MM.1S (cell line): ENCODE results near the gene COG8.

Source experiments
- DNase-seq: peaks from one replicate; pipeline ENCODE4 v3.0.0-alpha.2; 2015
- H2AFZ ChIP-seq: fragments of 300-600 bp; sonication (generic); 2 replicates; pipeline ENCODE4 v1.6.0; 2016; ENCODE audit warnings: antibody characterized with exemption, low read length
- H3F3A ChIP-seq: fragments of 300-600 bp; sonication (generic); 2 replicates; pipeline ENCODE4 v1.6.1; 2016; ENCODE audit warnings: mild to moderate bottlenecking, antibody characterized with exemption, low read length, moderate library complexity, mixed read lengths; ENCODE audit not compliant: insufficient read depth
- H3K27ac ChIP-seq: fragments of 300-600 bp; sonication (generic); 2 replicates; pipeline ENCODE4 v1.5.1; 2016; ENCODE audit warnings: mild to moderate bottlenecking, low read length
- H3K27me3 ChIP-seq: fragments of 300-600 bp; sonication (generic); replicated peaks from 2 replicates; pipeline ENCODE4 v1.6.0; 2016; ENCODE audit warnings: low read length; ENCODE audit not compliant: insufficient read depth
- H3K36me3 ChIP-seq: fragments of 300-600 bp; sonication (generic); replicated peaks from 2 replicates; pipeline ENCODE4 v1.6.1; 2016; ENCODE audit warnings: mild to moderate bottlenecking, low read length, mixed read lengths; ENCODE audit not compliant: insufficient read depth
- H3K4me1 ChIP-seq: fragments of 300-600 bp; sonication (generic); 2 replicates; pipeline ENCODE4 v1.6.1; 2016; ENCODE audit warnings: low read length, mixed read lengths
- H3K4me2 ChIP-seq: fragments of 300-600 bp; sonication (generic); 2 replicates; pipeline ENCODE4 v1.6.0; 2016; ENCODE audit warnings: low read depth, low read length
- H3K4me3 ChIP-seq: fragments of 300-600 bp; sonication (generic); 2 replicates; pipeline ENCODE4 v1.5.1; 2016; ENCODE audit warnings: low read length, mixed read lengths
- H3K79me2 ChIP-seq: fragments of 300-600 bp; sonication (generic); 2 replicates; pipeline ENCODE4 v1.6.1; 2016; ENCODE audit warnings: mixed run types, low read length, mixed read lengths
- H3K9ac ChIP-seq: fragments of 300-600 bp; sonication (generic); 2 replicates; pipeline ENCODE4 v1.6.1; 2016; ENCODE audit warnings: low read length, mixed read lengths
- H3K9me2 ChIP-seq: fragments of 300-600 bp; sonication (generic); replicated peaks from 2 replicates; pipeline ENCODE4 v1.6.1; 2016; ENCODE audit warnings: mild to moderate bottlenecking, low read length, mixed read lengths; ENCODE audit not compliant: insufficient read depth
- H3K9me3 ChIP-seq: fragments of 300-600 bp; sonication (generic); replicated peaks from 2 replicates; pipeline ENCODE4 v1.6.1; 2016; ENCODE audit warnings: mild to moderate bottlenecking, low read length, mixed read lengths; ENCODE audit not compliant: insufficient read depth
- H4K20me1 ChIP-seq: fragments of 300-600 bp; sonication (generic); 2 replicates; pipeline ENCODE4 v1.6.1; 2016; ENCODE audit warnings: mild to moderate bottlenecking, low read length, moderate library complexity, mixed read lengths; ENCODE audit not compliant: insufficient read depth
- CTCF ChIP-seq: fragments of 300-600 bp; sonication (generic); IDR thresholded peaks from 2 replicates; pipeline ENCODE4 v1.5.1; 2016; ENCODE audit warnings: antibody characterized with exemption, low read length, mixed read lengths
- EZH2 ChIP-seq: fragments of 300-600 bp; sonication (generic); optimal IDR thresholded peaks from 2 replicates; pipeline ENCODE3; 2017; ENCODE audit warnings: low read depth, mild to moderate bottlenecking, antibody characterized with exemption, low read length, mixed read lengths
- EZH2phosphoT487 ChIP-seq: fragments of 300-600 bp; sonication (generic); IDR thresholded peaks from 2 replicates; pipeline ENCODE4 v1.6.1; 2018; ENCODE audit warnings: antibody characterized with exemption, low read length

Gene COG8

GRCh38 chr16:69339289-69340094 is at the start of gene COG8, which contains the start of gene NIP7:
Gene COG8 (minus strand): TSS chr16:69339564. CDS start chr16:69339552, 12 bp downstream.
Gene NIP7 (plus strand): TSS chr16:69339772. CDS start chr16:69339830, 58 bp downstream.
- peaks cover 6% of the 10 kb centered on the region; the same call in 1 of the 2 replicates for H3K36me3 ChIP-seq
- peak; percentile 73 for TF ChIP-seq CTCF
- TF ChIP-seq EZH2: no peak
- peak within 1 kb of the TSS; percentile 73 for H3K27ac ChIP-seq
- peak within 1 kb of the TSS; percentile 64 for H2AFZ ChIP-seq
- H3F3A ChIP-seq: peaks cover 11% of the 10 kb centered on the region; the same call in 1 of the 2 replicates
- no peaks in the 10 kb centered on the region for H3K9me3 ChIP-seq
- peak within 1 kb of the TSS; percentile 89 for H3K9ac ChIP-seq
- H3K27me3 ChIP-seq: no peaks in the 10 kb centered on the region
- peak within 1 kb of the TSS; percentile 92 for H3K4me3 ChIP-seq
- no peaks in the 10 kb centered on the region for H3K9me2 ChIP-seq
- H3K4me2 ChIP-seq: peak within 1 kb of the TSS; percentile 94
- peak; percentile 98 for DNase-seq
- no peaks in the 10 kb centered on the region for H4K20me1 ChIP-seq
- H3K79me2 ChIP-seq: peaks cover 48% of the 10 kb centered on the region
- H3K4me1 ChIP-seq: peaks cover 12% of the 10 kb centered on the region; the same call in 1 of the 2 replicates

- H3K4me2 ChIP-seq: peak overlapping the region; percentile 51; the same call in 1 of the 2 replicates
- peak overlapping the region; percentile 70; the same call in 1 of the 2 replicates for H2AFZ ChIP-seq
- H4K20me1 ChIP-seq: no peaks in the 10 kb centered on the region
- H3K27ac ChIP-seq: no peak overlapping the region
- no peak overlapping the region for H3K9ac ChIP-seq
- TF ChIP-seq EZH2phosphoT487 (no peak), EZH2 (no peak), CTCF (no peak)
- H3K36me3 ChIP-seq: peaks cover 5% of the 10 kb centered on the region; the same call in 1 of the 2 replicates
- no peaks in the 10 kb centered on the region for H3K27me3 ChIP-seq
- H3K79me2 ChIP-seq: peaks cover 39% of the 10 kb centered on the region
- H3K9me2 ChIP-seq: no peaks in the 10 kb centered on the region
- DNase-seq: no peak
- H3K9me3 ChIP-seq: no peaks in the 10 kb centered on the region
- H3F3A ChIP-seq: no peaks in the 10 kb centered on the region
- no peak overlapping the region for H3K4me3 ChIP-seq
- 0 out of 2 replicates have a peak, but pooled peaks cover 3% of the 10 kb centered on the region for H3K4me1 ChIP-seq
Measured at GRCh38 chr16:69386596-69386995, 47.2 kb upstream of the COG8 start.

- TF ChIP-seq EZH2phosphoT487 (no peak), EZH2 (no peak), CTCF (no peak)
- peaks cover 5% of the 10 kb centered on the region; the same call in 1 of the 2 replicates for H3K36me3 ChIP-seq
- H4K20me1 ChIP-seq: no peaks in the 10 kb centered on the region
- H3K27me3 ChIP-seq: no peaks in the 10 kb centered on the region
- peaks cover 45% of the 10 kb centered on the region for H3K79me2 ChIP-seq
- peak overlapping the region; percentile 78 for H3K4me3 ChIP-seq
- H3K4me2 ChIP-seq: peak overlapping the region; percentile 65
- H3K9me3 ChIP-seq: no peaks in the 10 kb centered on the region
- H3K9me2 ChIP-seq: no peaks in the 10 kb centered on the region
- peak overlapping the region; percentile 34; the same call in 1 of the 2 replicates for H3K27ac ChIP-seq
- H3K9ac ChIP-seq: peak overlapping the region; percentile 83
- 0 out of 2 replicates have a peak, but pooled peaks cover 3% of the 10 kb centered on the region for H3K4me1 ChIP-seq
- H2AFZ ChIP-seq: peak overlapping the region; percentile 28
- no peak for DNase-seq
- no peaks in the 10 kb centered on the region for H3F3A ChIP-seq
Measured at GRCh38 chr16:69384974-69385373, 45.6 kb upstream of the COG8 start.
